Keratinocyte (primary cell): ENCODE measurements around the gene ACOXL. TPM values are rescaled to one million over a fixed set of nuclear protein-coding genes. Genes with fewer than 3 reads are reported as not detected.

Experiments
- DNase-seq: peaks from one replicate; pipeline ENCODE4 v3.0.0-alpha.2; 2011; ENCODE audit warnings: low read depth, missing footprints, low spot score
- FAIRE-seq: peaks from 2 replicates; lab custom pipeline; 2011; peaks lifted over from hg19 to GRCh38; lab: Jason Lieb, UNC
- H2AFZ ChIP-seq: 2 replicates; pipeline ENCODE4 v1.6.0; 2012; ENCODE audit warnings: low read length, control low read depth, inconsistent platforms; ENCODE audit not compliant: control insufficient read depth
- H3K27ac ChIP-seq: 2 replicates; pipeline ENCODE4 v1.5.1; 2011; ENCODE audit warnings: low read length; ENCODE audit not compliant: control insufficient read depth, insufficient read depth
- H3K27me3 ChIP-seq: 3 replicates; pipeline ENCODE4 v1.6.0; 2011; ENCODE audit warnings: low read length; ENCODE audit not compliant: control insufficient read depth, insufficient read depth; ENCODE audit errors: extremely low read depth
- H3K36me3 ChIP-seq, 2 experiments: 2 replicates in 1 of 2; 3 replicates in 1 of 2; pipeline ENCODE4 v1.5.1; 2011; ENCODE audit warnings: low read length in 2 of 2, mild to moderate bottlenecking in 1 of 2; ENCODE audit not compliant: control insufficient read depth in 2 of 2, insufficient read depth in 2 of 2; ENCODE audit errors: extremely low read depth in 1 of 2
- H3K4me1 ChIP-seq: 3 replicates; pipeline ENCODE4 v1.5.1; 2011; ENCODE audit warnings: low read length; ENCODE audit not compliant: control insufficient read depth, insufficient read depth; ENCODE audit errors: extremely low read depth
- H3K4me2 ChIP-seq: 3 replicates; pipeline ENCODE4 v1.6.0; 2011; ENCODE audit warnings: low read depth, low read length; ENCODE audit not compliant: control insufficient read depth, insufficient read depth; ENCODE audit errors: extremely low read depth
- H3K4me3 ChIP-seq, 3 experiments: fragments of 200-600 bp in 1 of 3; sonication (generic) in 1 of 3; 2 replicates in 2 of 3; 3 replicates in 1 of 3; pipeline ENCODE4 v1.5.1; 2011 to 2016; ENCODE audit warnings: low read length in 3 of 3, mild to moderate bottlenecking in 3 of 3, control low read depth in 2 of 3, inconsistent platforms in 1 of 3, low read depth in 1 of 3, mixed read lengths in 1 of 3, mixed run types in 1 of 3, moderate library complexity in 1 of 3; ENCODE audit not compliant: control insufficient read depth in 2 of 3, insufficient read depth in 2 of 3; ENCODE audit errors: extremely low read depth in 1 of 3
- H3K79me2 ChIP-seq: 2 replicates; pipeline ENCODE4 v1.6.0; 2012; ENCODE audit warnings: low read length; ENCODE audit not compliant: control insufficient read depth, insufficient read depth
- H3K9ac ChIP-seq: 3 replicates; pipeline ENCODE4 v1.6.0; 2011; ENCODE audit warnings: low read length; ENCODE audit not compliant: control insufficient read depth, insufficient read depth; ENCODE audit errors: extremely low read depth
- H3K9me1 ChIP-seq: 3 replicates; pipeline ENCODE4 v1.6.0; 2011; ENCODE audit warnings: low read length; ENCODE audit not compliant: control insufficient read depth, insufficient read depth; ENCODE audit errors: extremely low read depth
- H3K9me3 ChIP-seq: 2 replicates; pipeline ENCODE4 v1.5.1; 2012; ENCODE audit warnings: low read depth, low read length; ENCODE audit not compliant: control insufficient read depth
- H4K20me1 ChIP-seq: 3 replicates; pipeline ENCODE4 v1.6.0; 2011; ENCODE audit warnings: low read length; ENCODE audit not compliant: control insufficient read depth, insufficient read depth; ENCODE audit errors: extremely low read depth
- CTCF ChIP-seq, 3 experiments: IDR thresholded peaks in 1 of 3; conservative IDR thresholded peaks in 1 of 3; optimal IDR thresholded peaks in 1 of 3; 2 replicates in 2 of 3; 3 replicates in 1 of 3; pipeline versions ENCODE3 to v1.5.1; 2011; ENCODE audit warnings: low read length in 3 of 3, mild to moderate bottlenecking in 3 of 3, moderate library complexity in 2 of 3, control low read depth in 1 of 3, inconsistent platforms in 1 of 3; ENCODE audit not compliant: insufficient read depth in 2 of 3; ENCODE audit errors: extremely low read depth in 1 of 3
- EZH2 ChIP-seq: IDR thresholded peaks from one replicate; pipeline ENCODE4 v1.6.1; 2012; ENCODE audit warnings: inconsistent platforms, mild to moderate bottlenecking, low read length, moderate library complexity
- dilution Hi-C: fragments of 300-500 bp; cut with MboI; formaldehyde crosslinking; loops from one replicate; pipeline ENCODE4 v1.7.0; 2020; ENCODE audit warnings: low sequenced_read_pairs; ENCODE audit not compliant: extremely low pct_ligation_motif_present
- polyA plus RNA-seq, 5 experiments: library from polyadenylated mRNA; depleted of rRNA in 3 of 5; stranded (reverse) in 3 of 5; stranded (forward) in 1 of 5; unstranded in 1 of 5; fragments of >200 nt; gene quantifications; 1 replicate in 1 of 5; 2 replicates in 3 of 5; 3 replicates in 1 of 5; pipeline versions ENCODE4 v1.2.1 to v1.2.3, GENCODE V29; 2011 to 2012; ENCODE audit warnings: missing spikeins in 2 of 5, low read depth in 1 of 5, low replicate concordance in 1 of 5

Gene ACOXL
- polyA plus RNA-seq, 1 donor (not counting 4 experiments of a cell fraction or from before 2014, with no cell fraction given) = 0.04 TPM

DNA sequence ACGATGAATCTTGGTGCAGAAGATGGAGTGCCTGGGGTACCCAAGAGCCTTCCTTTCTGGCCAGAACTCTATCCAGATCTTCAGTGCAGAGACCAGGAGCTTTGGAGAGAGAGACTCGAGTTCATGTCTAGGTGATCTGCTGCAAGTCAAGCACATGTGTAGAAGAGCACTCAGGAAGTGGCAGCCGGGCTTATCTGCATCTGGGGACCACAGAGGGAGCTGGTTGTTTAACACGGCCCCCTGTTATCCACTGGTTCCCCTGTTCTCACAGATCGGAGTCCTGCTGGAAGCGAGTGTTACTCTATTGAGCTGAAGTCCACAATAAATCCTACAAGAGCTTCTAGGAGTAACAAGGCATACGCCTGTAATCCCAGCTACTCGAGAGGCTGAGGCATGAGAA, 128.3 kb downstream of the ACOXL start:
- no peaks in the 10 kb centered on the region for H3K36me3 ChIP-seq
- H3K27me3 ChIP-seq = peaks cover 27% of the 10 kb centered on the region
- H3K9ac ChIP-seq = no peak overlapping the region
- H3K4me1 ChIP-seq = no peaks in the 10 kb centered on the region
- TF ChIP-seq EZH2 (no peak), CTCF (optimal IDR thresholded peaks at IDR 0.05 in 1 of 3, IDR thresholded peaks at IDR 0.05 in 1 of 3, conservative IDR thresholded peaks at IDR 0.05 in 1 of 3; ENCODE audit: extremely low read depth in 1 of 3, insufficient read depth in 2 of 3, low read length in 3 of 3) (no peak)
- H3K9me1 ChIP-seq = no peaks in the 10 kb centered on the region
- no peak overlapping the region for H3K4me3 ChIP-seq
- no peaks in the 10 kb centered on the region for H3K9me3 ChIP-seq
- dilution Hi-C loops = no loop called here
- H3K79me2 ChIP-seq = no peaks in the 10 kb centered on the region
- no peak overlapping the region for H2AFZ ChIP-seq
- no peak overlapping the region for H3K4me2 ChIP-seq
- H4K20me1 ChIP-seq = no peaks in the 10 kb centered on the region
- H3K27ac ChIP-seq = no peak overlapping the region
- FAIRE-seq (no peak), DNase-seq (no peak)

DNA sequence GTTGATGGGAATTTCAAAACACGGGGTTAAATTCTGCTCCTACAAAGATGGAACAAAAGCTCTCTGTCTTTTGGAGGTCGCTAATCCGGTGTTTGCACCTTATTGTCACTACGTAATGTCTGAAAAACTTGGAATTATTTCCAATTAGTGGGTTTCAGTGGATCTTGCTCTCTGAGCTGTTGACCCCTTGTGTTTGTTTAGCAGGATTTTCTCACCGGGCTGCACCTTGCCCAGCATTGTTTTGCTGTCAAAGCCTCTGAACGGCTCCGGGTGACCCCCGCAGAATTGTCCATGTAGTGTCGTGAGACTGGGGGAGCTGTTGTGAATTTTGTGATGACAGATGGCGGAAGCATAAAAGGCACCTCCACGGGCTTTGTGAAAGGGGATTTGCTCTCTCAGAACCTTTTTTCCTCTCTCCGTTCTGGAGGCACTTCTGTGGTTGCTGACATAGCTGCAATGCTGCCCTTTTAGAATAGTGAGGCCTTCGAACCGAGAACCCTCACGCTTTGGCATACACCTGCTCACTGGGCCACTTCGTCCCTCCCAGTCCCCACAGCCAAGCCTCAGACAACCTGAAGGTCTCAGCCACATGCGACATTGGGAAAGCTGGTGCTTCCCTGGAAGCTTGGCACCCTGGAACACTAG, 129.4 kb downstream of the ACOXL start:
- DNase-seq (no peak), FAIRE-seq (no peak)
- TF ChIP-seq EZH2 = no peak
- no peak for TF ChIP-seq CTCF (optimal IDR thresholded peaks at IDR 0.05 in 1 of 3, IDR thresholded peaks at IDR 0.05 in 1 of 3, conservative IDR thresholded peaks at IDR 0.05 in 1 of 3; ENCODE audit: extremely low read depth in 1 of 3, insufficient read depth in 2 of 3, low read length in 3 of 3)
- Histone ChIP-seq H2AFZ (no peak overlapping the region), H3K4me1 (no peaks in the 10 kb centered on the region), H3K4me3 (no peak overlapping the region), H3K9me1 (no peaks in the 10 kb centered on the region), H4K20me1 (no peaks in the 10 kb centered on the region), H3K36me3 (no peaks in the 10 kb centered on the region), H3K9me3 (no peaks in the 10 kb centered on the region), H3K4me2 (no peak overlapping the region), H3K9ac (no peak overlapping the region), H3K27me3 (peaks cover 24% of the 10 kb centered on the region), H3K27ac (no peak overlapping the region), H3K79me2 (no peaks in the 10 kb centered on the region)
- dilution Hi-C loops = no loop called here
